MM.1S (cell line): Measurements from ENCODE around the gene KRTAP12-1.

Source experiments
- DNase-seq: peaks from one replicate; pipeline ENCODE4 v3.0.0-alpha.2; 2015
- H2AFZ ChIP-seq: fragments of 300-600 bp; sonication (generic); 2 replicates; pipeline ENCODE4 v1.6.0; 2016; ENCODE audit warnings: antibody characterized with exemption, low read length
- H3F3A ChIP-seq: fragments of 300-600 bp; sonication (generic); 2 replicates; pipeline ENCODE4 v1.6.1; 2016; ENCODE audit warnings: mild to moderate bottlenecking, antibody characterized with exemption, low read length, moderate library complexity, mixed read lengths; ENCODE audit not compliant: insufficient read depth
- H3K27ac ChIP-seq: fragments of 300-600 bp; sonication (generic); 2 replicates; pipeline ENCODE4 v1.5.1; 2016; ENCODE audit warnings: mild to moderate bottlenecking, low read length
- H3K27me3 ChIP-seq: fragments of 300-600 bp; sonication (generic); replicated peaks from 2 replicates; pipeline ENCODE4 v1.6.0; 2016; ENCODE audit warnings: low read length; ENCODE audit not compliant: insufficient read depth
- H3K36me3 ChIP-seq: fragments of 300-600 bp; sonication (generic); replicated peaks from 2 replicates; pipeline ENCODE4 v1.6.1; 2016; ENCODE audit warnings: mild to moderate bottlenecking, low read length, mixed read lengths; ENCODE audit not compliant: insufficient read depth
- H3K4me1 ChIP-seq: fragments of 300-600 bp; sonication (generic); 2 replicates; pipeline ENCODE4 v1.6.1; 2016; ENCODE audit warnings: low read length, mixed read lengths
- H3K4me2 ChIP-seq: fragments of 300-600 bp; sonication (generic); 2 replicates; pipeline ENCODE4 v1.6.0; 2016; ENCODE audit warnings: low read depth, low read length
- H3K4me3 ChIP-seq: fragments of 300-600 bp; sonication (generic); 2 replicates; pipeline ENCODE4 v1.5.1; 2016; ENCODE audit warnings: low read length, mixed read lengths
- H3K79me2 ChIP-seq: fragments of 300-600 bp; sonication (generic); 2 replicates; pipeline ENCODE4 v1.6.1; 2016; ENCODE audit warnings: mixed run types, low read length, mixed read lengths
- H3K9ac ChIP-seq: fragments of 300-600 bp; sonication (generic); 2 replicates; pipeline ENCODE4 v1.6.1; 2016; ENCODE audit warnings: low read length, mixed read lengths
- H3K9me2 ChIP-seq: fragments of 300-600 bp; sonication (generic); replicated peaks from 2 replicates; pipeline ENCODE4 v1.6.1; 2016; ENCODE audit warnings: mild to moderate bottlenecking, low read length, mixed read lengths; ENCODE audit not compliant: insufficient read depth
- H3K9me3 ChIP-seq: fragments of 300-600 bp; sonication (generic); replicated peaks from 2 replicates; pipeline ENCODE4 v1.6.1; 2016; ENCODE audit warnings: mild to moderate bottlenecking, low read length, mixed read lengths; ENCODE audit not compliant: insufficient read depth
- H4K20me1 ChIP-seq: fragments of 300-600 bp; sonication (generic); 2 replicates; pipeline ENCODE4 v1.6.1; 2016; ENCODE audit warnings: mild to moderate bottlenecking, low read length, moderate library complexity, mixed read lengths; ENCODE audit not compliant: insufficient read depth
- EZH2 ChIP-seq: fragments of 300-600 bp; sonication (generic); optimal IDR thresholded peaks from 2 replicates; pipeline ENCODE3; 2017; ENCODE audit warnings: low read depth, mild to moderate bottlenecking, antibody characterized with exemption, low read length, mixed read lengths
- EZH2phosphoT487 ChIP-seq: fragments of 300-600 bp; sonication (generic); IDR thresholded peaks from 2 replicates; pipeline ENCODE4 v1.6.1; 2018; ENCODE audit warnings: antibody characterized with exemption, low read length
- TF ChIP-seq, protein P1 (sequence below): fragments of 300-600 bp; sonication (generic); IDR thresholded peaks from 2 replicates; pipeline ENCODE4 v1.5.1; 2016; ENCODE audit warnings: antibody characterized with exemption, low read length, mixed read lengths

Gene KRTAP12-1, protein sequence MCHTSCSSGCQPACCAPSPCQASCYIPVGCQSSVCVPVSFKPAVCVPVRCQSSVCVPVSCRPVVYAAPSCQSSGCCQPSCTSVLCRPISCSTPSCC

DNA sequence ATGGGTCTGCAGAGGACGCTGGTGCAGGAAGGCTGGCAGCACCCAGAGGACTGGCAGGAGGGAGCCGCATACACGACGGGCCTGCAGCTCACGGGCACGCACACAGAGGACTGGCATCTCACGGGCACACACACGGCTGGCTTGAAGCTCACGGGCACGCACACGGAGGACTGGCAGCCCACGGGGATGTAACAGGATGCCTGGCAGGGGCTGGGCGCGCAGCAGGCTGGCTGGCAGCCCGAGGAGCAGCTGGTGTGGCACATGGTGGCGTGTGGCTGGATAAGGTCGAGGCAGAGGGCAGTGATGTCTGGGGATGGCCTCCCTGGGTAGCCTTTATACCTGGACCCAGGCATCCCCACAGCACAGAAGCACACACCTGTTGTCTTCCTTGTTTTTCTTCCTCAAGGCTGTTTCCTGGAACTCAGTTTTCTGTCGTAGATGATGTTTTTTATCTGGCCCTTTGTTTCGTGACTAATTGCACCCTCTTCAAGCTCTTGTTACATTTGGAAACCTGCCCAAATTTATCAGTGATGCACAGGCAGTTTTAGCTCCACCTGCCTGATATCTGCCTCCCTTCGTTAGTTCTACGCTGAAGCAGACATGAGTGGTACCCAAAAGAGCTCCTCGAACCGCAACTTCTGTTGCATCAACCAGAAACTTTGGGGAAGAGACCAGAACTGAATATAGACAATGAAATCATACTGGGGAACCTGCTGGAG, at the start of gene KRTAP12-1:
KRTAP12-1 (minus strand) TSS at position 303 of the 719 bp plus-strand sequence; CDS start at position 263, 40 bp downstream.
- peaks cover 99% of the 10 kb centered on the region for H3K27me3 ChIP-seq
- H3K4me2 ChIP-seq: no peak within 1 kb of the TSS
- no peaks in the 10 kb centered on the region for H3K36me3 ChIP-seq
- no peak within 1 kb of the TSS for H3K4me3 ChIP-seq
- no peaks in the 10 kb centered on the region for H3K79me2 ChIP-seq
- no peaks in the 10 kb centered on the region for H4K20me1 ChIP-seq
- TF ChIP-seq, protein P1, sequence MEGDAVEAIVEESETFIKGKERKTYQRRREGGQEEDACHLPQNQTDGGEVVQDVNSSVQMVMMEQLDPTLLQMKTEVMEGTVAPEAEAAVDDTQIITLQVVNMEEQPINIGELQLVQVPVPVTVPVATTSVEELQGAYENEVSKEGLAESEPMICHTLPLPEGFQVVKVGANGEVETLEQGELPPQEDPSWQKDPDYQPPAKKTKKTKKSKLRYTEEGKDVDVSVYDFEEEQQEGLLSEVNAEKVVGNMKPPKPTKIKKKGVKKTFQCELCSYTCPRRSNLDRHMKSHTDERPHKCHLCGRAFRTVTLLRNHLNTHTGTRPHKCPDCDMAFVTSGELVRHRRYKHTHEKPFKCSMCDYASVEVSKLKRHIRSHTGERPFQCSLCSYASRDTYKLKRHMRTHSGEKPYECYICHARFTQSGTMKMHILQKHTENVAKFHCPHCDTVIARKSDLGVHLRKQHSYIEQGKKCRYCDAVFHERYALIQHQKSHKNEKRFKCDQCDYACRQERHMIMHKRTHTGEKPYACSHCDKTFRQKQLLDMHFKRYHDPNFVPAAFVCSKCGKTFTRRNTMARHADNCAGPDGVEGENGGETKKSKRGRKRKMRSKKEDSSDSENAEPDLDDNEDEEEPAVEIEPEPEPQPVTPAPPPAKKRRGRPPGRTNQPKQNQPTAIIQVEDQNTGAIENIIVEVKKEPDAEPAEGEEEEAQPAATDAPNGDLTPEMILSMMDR: no peak
- TF ChIP-seq EZH2: no peak
- TF ChIP-seq EZH2phosphoT487: no peak
- H3K27ac ChIP-seq: no peak within 1 kb of the TSS
- no peak for DNase-seq
- no peaks in the 10 kb centered on the region for H3K9me3 ChIP-seq
- no peaks in the 10 kb centered on the region for H3K9me2 ChIP-seq
- no peak within 1 kb of the TSS for H3K9ac ChIP-seq
- H2AFZ ChIP-seq: no peak within 1 kb of the TSS
- H3K4me1 ChIP-seq: no peaks in the 10 kb centered on the region
- no peaks in the 10 kb centered on the region for H3F3A ChIP-seq

DNA sequence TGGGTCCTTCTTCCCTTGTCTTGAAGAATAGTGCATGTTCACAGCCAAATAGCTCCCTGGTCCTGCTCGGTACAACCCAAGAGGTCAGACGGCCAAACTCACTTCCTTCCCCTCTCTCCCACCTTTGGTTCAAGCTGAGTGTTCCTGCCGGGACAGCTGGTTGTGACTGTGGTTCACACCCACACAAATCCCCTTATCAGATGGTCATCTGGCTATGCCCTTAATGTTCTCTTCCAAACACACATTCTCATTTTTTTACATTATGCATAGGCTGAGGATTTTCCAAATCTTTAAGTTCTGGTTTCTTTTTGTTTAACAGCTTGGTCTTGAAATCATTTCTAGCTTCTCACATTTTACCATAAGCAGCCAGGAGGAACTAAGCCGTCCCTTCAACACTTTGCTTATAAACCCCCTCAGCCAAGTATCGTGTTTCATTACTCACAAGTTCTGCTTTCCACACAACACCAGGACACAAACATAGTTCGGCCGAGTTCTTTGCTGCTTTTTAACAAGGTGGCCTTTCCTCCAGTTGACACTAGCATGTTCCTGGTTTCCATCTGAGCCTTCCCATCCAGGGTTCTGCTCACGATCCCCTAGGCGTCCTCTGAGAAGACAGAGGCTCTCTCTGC, 49.1 kb upstream of the KRTAP12-1 start:
- no peaks in the 10 kb centered on the region for H3K9me2 ChIP-seq
- H3K79me2 ChIP-seq: no peaks in the 10 kb centered on the region
- H3F3A ChIP-seq: no peaks in the 10 kb centered on the region
- DNase-seq: no peak
- no peaks in the 10 kb centered on the region for H3K4me1 ChIP-seq
- no peaks in the 10 kb centered on the region for H3K36me3 ChIP-seq
- H3K9me3 ChIP-seq: no peaks in the 10 kb centered on the region
- no peak overlapping the region for H3K4me3 ChIP-seq
- H3K4me2 ChIP-seq: no peak overlapping the region
- H2AFZ ChIP-seq: no peak overlapping the region
- H3K27ac ChIP-seq: no peak overlapping the region
- H4K20me1 ChIP-seq: no peaks in the 10 kb centered on the region
- H3K9ac ChIP-seq: no peak overlapping the region
- no peak for TF ChIP-seq EZH2
- TF ChIP-seq, protein P1: no peak
- TF ChIP-seq EZH2phosphoT487: no peak
- peaks cover 98% of the 10 kb centered on the region for H3K27me3 ChIP-seq

DNA sequence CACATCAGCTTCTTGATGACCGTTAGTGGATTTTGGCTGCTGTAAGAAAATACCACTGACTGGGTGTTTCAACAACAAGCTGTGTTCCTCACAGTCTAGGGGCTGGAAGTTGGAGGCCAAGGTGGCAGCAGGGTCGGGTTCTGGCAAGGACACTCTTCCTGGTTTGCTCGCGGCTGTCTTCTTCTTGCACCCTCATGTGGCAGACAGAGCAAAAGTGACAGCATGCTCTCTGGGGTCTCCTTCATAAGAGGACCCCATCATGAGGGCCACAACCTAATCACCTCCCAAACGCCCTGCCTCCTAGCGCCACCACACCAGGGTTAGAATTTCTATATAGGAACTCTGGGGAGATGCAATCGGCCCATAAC, 48.0 kb upstream of the KRTAP12-1 start:
- no peaks in the 10 kb centered on the region for H3F3A ChIP-seq
- H3K4me3 ChIP-seq: no peak overlapping the region
- DNase-seq: no peak
- H3K9me3 ChIP-seq: no peaks in the 10 kb centered on the region
- H3K9ac ChIP-seq: no peak overlapping the region
- no peak overlapping the region for H3K4me2 ChIP-seq
- no peak for TF ChIP-seq EZH2phosphoT487
- TF ChIP-seq, protein P1: no peak
- TF ChIP-seq EZH2: no peak
- peaks cover 98% of the 10 kb centered on the region for H3K27me3 ChIP-seq
- H3K79me2 ChIP-seq: no peaks in the 10 kb centered on the region
- no peak overlapping the region for H2AFZ ChIP-seq
- H3K27ac ChIP-seq: no peak overlapping the region
- no peaks in the 10 kb centered on the region for H3K9me2 ChIP-seq
- no peaks in the 10 kb centered on the region for H3K36me3 ChIP-seq
- no peaks in the 10 kb centered on the region for H4K20me1 ChIP-seq
- no peaks in the 10 kb centered on the region for H3K4me1 ChIP-seq
